ENCODE measurements around the gene RYR3.

Gene RYR3

DNA sequence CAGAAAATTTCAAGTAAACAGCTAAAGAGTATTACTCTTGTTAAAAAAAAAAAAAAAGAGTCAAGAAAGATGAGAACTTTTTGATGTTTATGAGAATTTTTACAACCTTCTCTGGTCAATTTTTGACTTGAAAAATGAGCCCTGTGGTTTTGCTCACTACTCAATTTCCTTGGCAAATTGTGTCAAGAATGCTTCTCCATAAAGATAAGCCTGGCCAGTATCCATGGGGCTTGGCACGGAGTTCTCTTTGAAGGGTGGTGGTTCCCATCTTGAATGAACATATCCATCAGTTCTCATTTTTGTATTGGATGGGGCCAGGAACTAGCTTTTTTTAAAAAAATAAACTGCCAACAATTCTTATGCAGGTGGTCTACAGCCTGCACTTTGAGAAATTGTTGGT lies 179.9 kb downstream of the RYR3 start:
- Histone ChIP-seq H3K9me3 (ENCODE audit: severe bottlenecking) (no peaks in the 10 kb centered on the region), H3K4me1 (ENCODE audit: insufficient read depth, poor library complexity, severe bottlenecking) (no peaks in the 10 kb centered on the region), H3K36me3 (ENCODE audit: low read depth) (no peaks in the 10 kb centered on the region), H3K27ac (ENCODE audit: poor library complexity, severe bottlenecking) (no peak overlapping the region), H3K4me3 (ENCODE audit: severe bottlenecking) (no peak overlapping the region), H3K27me3 (ENCODE audit: insufficient read depth, poor library complexity, severe bottlenecking) (peaks cover 23% of the 10 kb centered on the region)
- TF ChIP-seq, protein P1, sequence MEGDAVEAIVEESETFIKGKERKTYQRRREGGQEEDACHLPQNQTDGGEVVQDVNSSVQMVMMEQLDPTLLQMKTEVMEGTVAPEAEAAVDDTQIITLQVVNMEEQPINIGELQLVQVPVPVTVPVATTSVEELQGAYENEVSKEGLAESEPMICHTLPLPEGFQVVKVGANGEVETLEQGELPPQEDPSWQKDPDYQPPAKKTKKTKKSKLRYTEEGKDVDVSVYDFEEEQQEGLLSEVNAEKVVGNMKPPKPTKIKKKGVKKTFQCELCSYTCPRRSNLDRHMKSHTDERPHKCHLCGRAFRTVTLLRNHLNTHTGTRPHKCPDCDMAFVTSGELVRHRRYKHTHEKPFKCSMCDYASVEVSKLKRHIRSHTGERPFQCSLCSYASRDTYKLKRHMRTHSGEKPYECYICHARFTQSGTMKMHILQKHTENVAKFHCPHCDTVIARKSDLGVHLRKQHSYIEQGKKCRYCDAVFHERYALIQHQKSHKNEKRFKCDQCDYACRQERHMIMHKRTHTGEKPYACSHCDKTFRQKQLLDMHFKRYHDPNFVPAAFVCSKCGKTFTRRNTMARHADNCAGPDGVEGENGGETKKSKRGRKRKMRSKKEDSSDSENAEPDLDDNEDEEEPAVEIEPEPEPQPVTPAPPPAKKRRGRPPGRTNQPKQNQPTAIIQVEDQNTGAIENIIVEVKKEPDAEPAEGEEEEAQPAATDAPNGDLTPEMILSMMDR (IDR thresholded peaks at IDR 0.05; ENCODE audit: poor library complexity, severe bottlenecking), result no peak
- ATAC-seq (ENCODE audit: low read depth) (no peak), DNase-seq (ENCODE audit: low spot score) (no peak)

DNA sequence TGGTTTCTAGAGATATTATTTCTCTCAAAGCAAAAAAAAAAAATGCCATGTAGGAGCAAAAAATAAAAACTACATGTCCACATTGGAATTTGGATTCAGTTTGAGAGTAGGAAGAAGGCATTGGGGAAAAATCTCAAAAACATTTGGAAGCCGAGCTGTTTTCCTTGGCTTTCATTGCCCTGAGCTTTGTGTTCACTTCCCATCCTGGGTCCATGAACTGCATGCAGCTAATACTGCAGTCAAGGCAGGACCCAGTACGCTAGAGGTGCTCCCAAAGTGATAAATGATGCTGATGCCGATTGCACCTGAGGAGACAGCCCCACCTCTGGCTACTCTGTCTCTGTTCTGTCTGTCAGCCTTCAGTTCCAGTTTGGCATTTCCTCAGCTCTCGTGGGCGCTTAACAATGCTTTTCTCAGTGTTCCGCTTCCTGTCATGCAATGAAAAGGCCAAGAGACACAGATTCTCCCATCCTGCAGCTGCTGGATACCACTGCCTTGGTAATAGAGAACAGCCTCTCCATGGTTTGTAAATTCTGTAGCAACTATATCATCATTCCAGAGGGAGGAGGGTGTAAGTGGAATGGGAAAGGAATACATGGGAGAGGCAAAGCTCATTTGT lies 181.8 kb downstream of the RYR3 start:
- ATAC-seq (ENCODE audit: low read depth), result no peak
- no peak for DNase-seq (ENCODE audit: low spot score)
- H3K27me3 ChIP-seq (ENCODE audit: insufficient read depth, poor library complexity, severe bottlenecking), result peaks cover 29% of the 10 kb centered on the region
- no peak overlapping the region for H3K4me3 ChIP-seq (ENCODE audit: severe bottlenecking)
- TF ChIP-seq, protein P1 (IDR thresholded peaks at IDR 0.05; ENCODE audit: poor library complexity, severe bottlenecking), result no peak
- H3K4me1 ChIP-seq (ENCODE audit: insufficient read depth, poor library complexity, severe bottlenecking), result no peaks in the 10 kb centered on the region
- no peaks in the 10 kb centered on the region for H3K9me3 ChIP-seq (ENCODE audit: severe bottlenecking)
- H3K27ac ChIP-seq (ENCODE audit: poor library complexity, severe bottlenecking), result no peak overlapping the region
- H3K36me3 ChIP-seq (ENCODE audit: low read depth), result no peaks in the 10 kb centered on the region

GRCh38 chr15:33494306-33494705 lies 183.5 kb downstream of the RYR3 start:
- ATAC-seq (ENCODE audit: low read depth), result no peak
- H3K9me3 ChIP-seq (ENCODE audit: severe bottlenecking), result no peaks in the 10 kb centered on the region
- H3K36me3 ChIP-seq (ENCODE audit: low read depth), result no peaks in the 10 kb centered on the region
- peaks cover 39% of the 10 kb centered on the region for H3K27me3 ChIP-seq (ENCODE audit: insufficient read depth, poor library complexity, severe bottlenecking)
- TF ChIP-seq, protein P1 (IDR thresholded peaks at IDR 0.05; ENCODE audit: poor library complexity, severe bottlenecking), result no peak
- no peak overlapping the region for H3K4me3 ChIP-seq (ENCODE audit: severe bottlenecking)
- H3K4me1 ChIP-seq (ENCODE audit: insufficient read depth, poor library complexity, severe bottlenecking), result no peaks in the 10 kb centered on the region
- no peak overlapping the region for H3K27ac ChIP-seq (ENCODE audit: poor library complexity, severe bottlenecking)
- no peak for DNase-seq (ENCODE audit: low spot score)

- ATAC-seq (ENCODE audit: low read depth) (no peak; the same call in 2 of the 3 replicates), DNase-seq (ENCODE audit: low spot score) (no peak)
- H3K27me3 ChIP-seq (ENCODE audit: insufficient read depth, poor library complexity, severe bottlenecking), result peaks cover 32% of the 10 kb centered on the region
- no peak overlapping the region for H3K27ac ChIP-seq (ENCODE audit: poor library complexity, severe bottlenecking)
- no peak overlapping the region for H3K4me3 ChIP-seq (ENCODE audit: severe bottlenecking)
- no peaks in the 10 kb centered on the region for H3K36me3 ChIP-seq (ENCODE audit: low read depth)
- no peaks in the 10 kb centered on the region for H3K4me1 ChIP-seq (ENCODE audit: insufficient read depth, poor library complexity, severe bottlenecking)
- TF ChIP-seq, protein P1 (IDR thresholded peaks at IDR 0.05; ENCODE audit: poor library complexity, severe bottlenecking), result no peak
- no peaks in the 10 kb centered on the region for H3K9me3 ChIP-seq (ENCODE audit: severe bottlenecking)
Measured at GRCh38 chr15:33500432-33501195, 189.8 kb downstream of the RYR3 start.

DNA sequence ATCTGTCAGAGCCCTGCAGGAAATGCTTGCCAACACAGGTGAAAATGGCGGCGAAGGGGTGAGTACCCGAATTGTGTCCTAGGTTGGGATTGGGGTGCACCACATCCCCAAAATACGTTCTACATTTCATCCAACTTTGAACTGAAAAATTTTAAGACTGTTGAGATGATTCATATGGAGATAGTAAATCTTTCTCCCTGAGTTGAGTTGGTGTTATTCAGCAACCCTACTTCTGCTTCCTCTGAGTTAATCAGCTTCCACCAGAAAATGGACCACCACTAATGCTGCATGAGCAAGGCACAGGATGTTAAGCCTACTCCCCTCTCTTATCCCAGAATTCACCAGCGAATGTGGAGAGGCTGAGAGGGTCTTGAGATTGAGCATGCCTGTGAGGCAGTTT lies 192.9 kb downstream of the RYR3 start:
- H3K4me1 ChIP-seq (ENCODE audit: insufficient read depth, poor library complexity, severe bottlenecking), result no peaks in the 10 kb centered on the region
- H3K36me3 ChIP-seq (ENCODE audit: low read depth), result no peaks in the 10 kb centered on the region
- H3K27me3 ChIP-seq (ENCODE audit: insufficient read depth, poor library complexity, severe bottlenecking), result peaks cover 20% of the 10 kb centered on the region
- DNase-seq (ENCODE audit: low spot score), result no peak
- H3K4me3 ChIP-seq (ENCODE audit: severe bottlenecking), result no peak overlapping the region
- ATAC-seq (ENCODE audit: low read depth), result no peak
- no peak overlapping the region for H3K27ac ChIP-seq (ENCODE audit: poor library complexity, severe bottlenecking)
- no peaks in the 10 kb centered on the region for H3K9me3 ChIP-seq (ENCODE audit: severe bottlenecking)
- TF ChIP-seq, protein P1 (IDR thresholded peaks at IDR 0.05; ENCODE audit: poor library complexity, severe bottlenecking), result no peak
